ENCODE data around the gene HOXB13.

HOXB13 gene

GRCh38 chr17:48722915-48723422 lies 5.6 kb downstream of the HOXB13 start, which contains the start of gene PRAC2:
TSS of gene PRAC2 (plus strand) at chr17:48723185. CDS start at chr17:48724411, 1,226 bp downstream.
- H3K4me3 ChIP-seq (replicated peaks in 1 of 2; ENCODE audit: low read depth in 2 of 2, low read length in 2 of 2) = no peak within 1 kb of the TSS
- DNase-seq (ENCODE audit: low read depth in 2 of 2) = no peak
- no peak for TF ChIP-seq CTCF (IDR thresholded peaks at IDR 0.05; ENCODE audit: low read depth, low read length)

GRCh38 chr17:48722201-48722907 lies 6.2 kb downstream of the HOXB13 start, which contains the start of gene PRAC1:
TSS of gene PRAC1 (minus strand) at chr17:48722518. CDS start at chr17:48722392, 126 bp downstream.
- no peak for DNase-seq (ENCODE audit: low read depth in 2 of 2)
- TF ChIP-seq CTCF (IDR thresholded peaks at IDR 0.05; ENCODE audit: low read depth, low read length) = no peak
- H3K4me3 ChIP-seq (replicated peaks in 1 of 2; ENCODE audit: low read depth in 2 of 2, low read length in 2 of 2) = no peak within 1 kb of the TSS

GRCh38 chr17:48721009-48721402 lies 7.5 kb downstream of the HOXB13 start:
- H3K4me3 ChIP-seq (replicated peaks in 1 of 2; ENCODE audit: low read depth in 2 of 2, low read length in 2 of 2) = no peak overlapping the region
- no peak for TF ChIP-seq CTCF (IDR thresholded peaks at IDR 0.05; ENCODE audit: low read depth, low read length)
- DNase-seq (ENCODE audit: low read depth in 2 of 2) = no peak

GRCh38 chr17:48720266-48721008 lies 8.1 kb downstream of the HOXB13 start:
- no peak for TF ChIP-seq CTCF (IDR thresholded peaks at IDR 0.05; ENCODE audit: low read depth, low read length)
- DNase-seq (ENCODE audit: low read depth in 2 of 2) = no peak
- no peak overlapping the region for H3K4me3 ChIP-seq (replicated peaks in 1 of 2; ENCODE audit: low read depth in 2 of 2, low read length in 2 of 2)

- DNase-seq (ENCODE audit: low read depth in 2 of 2) = peak in 1 of 2 donors; percentile 13
- TF ChIP-seq CTCF (IDR thresholded peaks at IDR 0.05; ENCODE audit: low read depth, low read length) = no peak
These were observed 8.8 kb downstream of the HOXB13 start for GRCh38 chr17:48719642-48720265.

GRCh38 chr17:48718761-48719641 lies 9.5 kb downstream of the HOXB13 start:
- no peak for TF ChIP-seq CTCF (IDR thresholded peaks at IDR 0.05; ENCODE audit: low read depth, low read length)
- no peak for DNase-seq (ENCODE audit: low read depth in 2 of 2)
- no peak overlapping the region for H3K4me3 ChIP-seq (replicated peaks in 1 of 2; ENCODE audit: low read depth in 2 of 2, low read length in 2 of 2)

More at GRCh38 chr17:48719642-48720265, 8.8 kb downstream of the HOXB13 start:
- no peak overlapping the region for H3K4me3 ChIP-seq (replicated peaks in 1 of 2; ENCODE audit: low read depth in 2 of 2, low read length in 2 of 2)

Data from cardiac fibroblast (primary cell).